C4-2B (cell line): Measurements from ENCODE around the gene KCNJ10.

Experiments
- H3K27ac ChIP-seq: fragments of 450-650 bp; 2 replicates; pipeline ENCODE4 v1.5.1; 2017
- ZFX ChIP-seq: fragments of 450-650 bp; IDR thresholded peaks from 2 replicates; pipeline ENCODE4 v1.6.1; 2017
- TF ChIP-seq, protein P1 (sequence below): fragments of 450-650 bp; conservative IDR thresholded peaks from 2 replicates; pipeline ENCODE4 v1.5.1; 2017; ENCODE audit warnings: mild to moderate bottlenecking

KCNJ10 gene

DNA sequence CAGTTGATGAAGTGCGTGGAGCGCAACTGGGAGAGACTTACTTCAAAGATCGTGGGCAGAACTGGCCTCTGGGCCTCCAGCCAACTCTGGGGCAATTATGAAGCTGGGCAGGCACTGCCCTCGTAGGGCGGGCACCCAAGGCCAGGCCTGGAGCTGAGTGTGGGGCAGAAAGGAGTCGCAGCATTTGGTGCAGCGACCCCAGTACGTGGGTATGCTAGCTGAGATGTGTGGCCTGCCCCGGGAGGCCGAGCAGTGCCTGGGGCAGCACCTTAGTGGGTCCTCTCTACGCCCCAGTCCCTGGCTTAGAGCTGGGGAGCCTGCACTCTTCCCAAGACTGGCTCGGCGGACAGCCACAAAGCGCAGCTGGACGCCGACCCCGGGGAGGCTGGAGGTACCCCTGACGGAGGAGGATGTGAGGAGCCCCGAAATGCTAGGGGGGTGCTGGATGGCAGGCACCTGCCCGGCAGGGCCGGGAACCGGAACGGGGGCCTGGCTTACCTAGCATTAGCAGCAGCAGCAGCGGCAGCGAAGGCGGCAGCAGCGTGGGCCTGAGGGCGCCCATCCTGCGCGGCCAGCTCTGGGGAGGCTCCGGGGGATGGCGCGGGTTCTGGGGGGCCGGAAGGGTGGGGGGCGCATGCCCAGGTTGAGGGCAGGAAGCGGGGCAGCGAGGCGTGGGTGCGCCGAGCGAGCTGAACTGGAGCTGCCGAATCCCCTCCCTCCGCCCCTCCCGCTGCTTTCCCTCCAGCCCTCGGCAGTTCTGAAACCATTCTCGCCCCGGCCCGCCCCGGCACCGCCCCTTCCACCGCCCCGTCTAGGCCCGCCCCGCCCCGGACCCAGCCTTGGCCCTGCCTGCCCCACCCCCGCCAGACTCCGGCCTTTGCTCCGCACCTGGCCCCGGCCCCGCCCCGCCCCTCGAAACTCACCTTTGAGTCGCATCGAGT, 28.2 kb upstream of the KCNJ10 start, which contains the start of gene IGSF8:
Gene IGSF8 (minus strand): TSS at position 709 of the 941 bp plus-strand sequence. CDS start 147 bp downstream, at position 562.
- peak within 1 kb of the TSS; percentile 68 for H3K27ac ChIP-seq
- TF ChIP-seq, protein P1, sequence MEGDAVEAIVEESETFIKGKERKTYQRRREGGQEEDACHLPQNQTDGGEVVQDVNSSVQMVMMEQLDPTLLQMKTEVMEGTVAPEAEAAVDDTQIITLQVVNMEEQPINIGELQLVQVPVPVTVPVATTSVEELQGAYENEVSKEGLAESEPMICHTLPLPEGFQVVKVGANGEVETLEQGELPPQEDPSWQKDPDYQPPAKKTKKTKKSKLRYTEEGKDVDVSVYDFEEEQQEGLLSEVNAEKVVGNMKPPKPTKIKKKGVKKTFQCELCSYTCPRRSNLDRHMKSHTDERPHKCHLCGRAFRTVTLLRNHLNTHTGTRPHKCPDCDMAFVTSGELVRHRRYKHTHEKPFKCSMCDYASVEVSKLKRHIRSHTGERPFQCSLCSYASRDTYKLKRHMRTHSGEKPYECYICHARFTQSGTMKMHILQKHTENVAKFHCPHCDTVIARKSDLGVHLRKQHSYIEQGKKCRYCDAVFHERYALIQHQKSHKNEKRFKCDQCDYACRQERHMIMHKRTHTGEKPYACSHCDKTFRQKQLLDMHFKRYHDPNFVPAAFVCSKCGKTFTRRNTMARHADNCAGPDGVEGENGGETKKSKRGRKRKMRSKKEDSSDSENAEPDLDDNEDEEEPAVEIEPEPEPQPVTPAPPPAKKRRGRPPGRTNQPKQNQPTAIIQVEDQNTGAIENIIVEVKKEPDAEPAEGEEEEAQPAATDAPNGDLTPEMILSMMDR = no peak
- TF ChIP-seq ZFX = peak; percentile 60; the same call in 1 of the 2 replicates

- H3K27ac ChIP-seq = peak overlapping the region; percentile 68
- no peak for TF ChIP-seq ZFX
- TF ChIP-seq, protein P1 = no peak
These were observed 27.4 kb upstream of the KCNJ10 start for GRCh38 chr1:160097151-160097910.

DNA sequence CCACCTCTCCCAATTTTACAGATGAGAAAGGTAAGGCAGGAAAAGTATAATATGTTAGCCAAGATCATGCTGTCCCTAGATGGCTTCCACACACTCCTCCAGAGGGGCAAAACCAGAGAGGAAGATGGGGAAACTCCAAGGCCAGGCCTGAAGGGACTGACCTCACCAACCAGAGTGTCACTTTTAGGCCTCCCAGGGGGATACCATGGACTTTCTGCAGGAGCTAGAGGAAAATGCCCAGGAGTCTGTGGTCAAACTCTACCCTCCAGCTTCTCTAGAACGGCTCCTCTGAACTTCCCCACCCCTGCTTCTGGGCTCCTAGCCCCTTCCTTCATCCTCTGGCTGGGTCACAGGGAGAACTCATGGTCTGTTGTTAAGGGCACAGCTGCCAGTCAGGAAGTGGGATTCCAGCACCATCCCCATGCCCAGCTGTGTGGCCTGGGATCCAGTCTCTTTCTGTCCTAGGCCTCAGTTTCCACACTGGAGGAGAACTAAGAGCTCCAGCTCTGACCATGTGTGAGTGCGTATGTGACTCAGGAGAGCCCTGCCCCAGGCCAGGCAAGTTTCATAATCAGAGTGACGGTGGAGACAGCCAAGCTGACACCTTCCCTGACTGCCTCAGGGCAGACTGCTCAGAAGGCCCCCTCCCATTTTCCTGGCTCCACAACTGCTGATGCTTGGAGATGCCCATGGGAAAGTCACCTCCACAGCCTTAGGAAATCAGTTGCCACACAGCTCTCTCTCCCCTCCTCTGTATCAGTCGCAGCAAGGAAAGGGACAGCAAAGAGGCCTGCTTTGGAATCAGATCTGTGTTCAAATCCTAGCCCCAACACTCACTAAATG, 26.5 kb upstream of the KCNJ10 start:
- no peak overlapping the region for H3K27ac ChIP-seq
- TF ChIP-seq, protein P1 = no peak
- no peak for TF ChIP-seq ZFX

- no peak overlapping the region for H3K27ac ChIP-seq
- TF ChIP-seq, protein P1 = no peak
- TF ChIP-seq ZFX = no peak
These were observed 25.6 kb upstream of the KCNJ10 start for GRCh38 chr1:160095382-160096105.

GRCh38 chr1:160094806-160095205, 24.8 kb upstream of the KCNJ10 start:
- H3K27ac ChIP-seq = no peak overlapping the region
- TF ChIP-seq ZFX = no peak
- TF ChIP-seq, protein P1 = no peak

DNA sequence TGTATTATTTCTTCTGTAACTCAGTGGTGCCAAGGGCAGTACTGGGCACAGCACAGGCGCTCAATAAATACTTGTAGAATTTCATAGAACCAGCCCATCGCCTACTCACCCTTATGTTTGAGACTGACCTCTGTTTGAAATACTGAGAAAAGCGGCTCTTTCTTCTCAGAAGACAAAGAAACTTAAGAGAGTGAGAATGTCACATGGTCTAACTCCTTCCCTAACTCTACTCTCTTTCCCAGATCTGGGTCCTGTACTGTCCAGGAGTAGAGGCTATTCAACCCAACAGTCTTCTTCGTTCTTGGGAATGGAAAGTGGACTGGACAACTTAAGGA, 24.3 kb upstream of the KCNJ10 start:
- no peak overlapping the region for H3K27ac ChIP-seq
- TF ChIP-seq, protein P1 = no peak
- TF ChIP-seq ZFX = no peak
